LNCaP clone FGC (cell line): ENCODE results near the gene B4GALT5.
"Not testable (repeated sequence)": the region's sequence is repeated elsewhere in the genome, so short reads cannot be mapped to it uniquely, and the experiment has no call there.

Experiments used
- DNase-seq: peaks from one replicate; pipeline ENCODE4 v3.0.0-alpha.2; 2011; ENCODE audit warnings: low read depth
- H3K4me3 ChIP-seq: 2 replicates; pipeline ENCODE4 v1.5.1; 2011; ENCODE audit warnings: mild to moderate bottlenecking, low read depth, low read length, control low read depth
- TF ChIP-seq, protein P1 (sequence below): IDR thresholded peaks from 2 replicates; pipeline ENCODE4 v1.5.1; 2012; ENCODE audit warnings: mild to moderate bottlenecking; ENCODE audit not compliant: control insufficient read depth, insufficient read depth; ENCODE audit errors: extremely low read depth

B4GALT5 gene

DNA sequence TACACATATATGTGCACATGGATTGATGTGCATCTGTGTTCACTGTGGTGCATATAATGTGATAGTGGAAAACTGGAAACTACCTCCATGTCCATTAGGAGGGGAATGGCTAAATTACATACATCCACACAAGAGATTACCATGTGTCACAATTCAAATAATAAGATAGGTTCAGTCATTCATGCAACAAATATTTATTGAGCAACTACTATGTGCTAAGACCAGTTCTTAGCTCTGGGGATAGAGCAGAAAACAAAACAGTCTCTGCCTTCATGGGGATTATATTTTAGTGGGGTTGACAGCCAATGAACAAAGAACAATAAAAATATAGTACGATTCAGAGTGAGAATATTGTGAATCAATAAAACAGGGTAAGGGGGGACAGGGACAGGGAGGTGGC, 84.1 kb downstream of the B4GALT5 start:
- TF ChIP-seq, protein P1, sequence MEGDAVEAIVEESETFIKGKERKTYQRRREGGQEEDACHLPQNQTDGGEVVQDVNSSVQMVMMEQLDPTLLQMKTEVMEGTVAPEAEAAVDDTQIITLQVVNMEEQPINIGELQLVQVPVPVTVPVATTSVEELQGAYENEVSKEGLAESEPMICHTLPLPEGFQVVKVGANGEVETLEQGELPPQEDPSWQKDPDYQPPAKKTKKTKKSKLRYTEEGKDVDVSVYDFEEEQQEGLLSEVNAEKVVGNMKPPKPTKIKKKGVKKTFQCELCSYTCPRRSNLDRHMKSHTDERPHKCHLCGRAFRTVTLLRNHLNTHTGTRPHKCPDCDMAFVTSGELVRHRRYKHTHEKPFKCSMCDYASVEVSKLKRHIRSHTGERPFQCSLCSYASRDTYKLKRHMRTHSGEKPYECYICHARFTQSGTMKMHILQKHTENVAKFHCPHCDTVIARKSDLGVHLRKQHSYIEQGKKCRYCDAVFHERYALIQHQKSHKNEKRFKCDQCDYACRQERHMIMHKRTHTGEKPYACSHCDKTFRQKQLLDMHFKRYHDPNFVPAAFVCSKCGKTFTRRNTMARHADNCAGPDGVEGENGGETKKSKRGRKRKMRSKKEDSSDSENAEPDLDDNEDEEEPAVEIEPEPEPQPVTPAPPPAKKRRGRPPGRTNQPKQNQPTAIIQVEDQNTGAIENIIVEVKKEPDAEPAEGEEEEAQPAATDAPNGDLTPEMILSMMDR = no peak
- H3K4me3 ChIP-seq = no peak overlapping the region
- DNase-seq = no peak

DNA sequence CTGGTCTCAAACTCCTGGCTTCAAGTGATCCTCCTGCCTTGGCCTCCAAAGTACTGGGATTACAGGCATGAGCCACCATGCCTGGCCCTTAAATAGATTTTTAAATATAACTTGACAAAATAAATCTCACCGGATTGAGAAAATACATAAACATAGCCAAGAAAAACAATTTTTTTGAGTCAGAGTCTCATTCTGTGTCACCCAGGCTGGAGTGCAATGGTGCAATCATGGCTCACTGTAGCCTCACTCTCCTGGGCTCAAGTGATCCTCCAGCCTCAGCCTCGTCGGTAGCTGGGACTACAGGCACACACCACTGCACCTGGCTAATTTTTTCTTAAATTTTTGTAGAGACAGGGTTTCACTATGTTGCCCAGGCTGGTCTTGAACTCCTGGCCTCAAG, 85.4 kb downstream of the B4GALT5 start:
- DNase-seq = not testable (repeated sequence)

DNA sequence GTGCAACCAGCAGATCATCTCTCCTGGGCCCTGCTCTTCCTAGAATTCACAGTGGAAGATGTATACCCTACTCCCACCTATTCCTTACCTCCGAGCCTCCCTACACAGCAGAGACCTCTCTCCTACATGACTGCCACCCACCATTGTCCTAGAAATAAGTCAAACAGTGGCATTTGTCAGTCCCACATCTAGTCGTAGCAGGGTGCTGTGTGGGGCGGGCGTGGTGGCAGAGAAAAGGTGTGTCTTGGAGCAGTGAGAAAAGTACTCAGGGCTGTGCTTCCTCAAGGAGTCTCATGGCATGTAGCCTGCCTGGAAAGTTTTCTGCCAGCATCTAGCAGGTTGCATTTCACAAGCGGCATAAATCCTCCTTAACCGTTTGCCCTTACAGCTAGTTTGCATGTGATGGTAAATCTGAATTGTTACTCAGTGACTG, 86.3 kb downstream of the B4GALT5 start:
- TF ChIP-seq, protein P1 = no peak
- no peak for DNase-seq
- no peak overlapping the region for H3K4me3 ChIP-seq

More for the DNA sequence above, 85.4 kb downstream of the B4GALT5 start:
- H3K4me3 ChIP-seq = not testable (repeated sequence)

DNA sequence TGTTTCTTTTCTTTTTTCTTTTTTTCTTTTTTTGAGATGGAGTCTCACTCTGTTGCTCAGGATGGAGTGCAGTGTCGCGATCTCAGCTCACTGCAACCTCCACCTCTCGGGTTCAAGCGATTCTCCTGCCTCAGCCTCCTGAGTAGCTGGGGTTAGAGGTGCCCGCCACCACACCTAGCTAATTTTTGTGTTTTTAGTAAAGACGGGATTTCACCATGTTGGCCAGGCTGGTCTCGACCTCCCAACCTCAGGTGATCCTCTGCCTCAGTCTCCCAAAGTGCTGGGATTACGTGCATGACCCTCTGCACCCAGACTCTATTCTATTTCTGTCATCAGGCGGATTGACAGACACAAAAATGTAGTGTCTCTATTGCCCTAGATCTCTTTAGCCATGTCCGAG, 88.7 kb downstream of the B4GALT5 start:
- DNase-seq = not testable (repeated sequence)

DNA sequence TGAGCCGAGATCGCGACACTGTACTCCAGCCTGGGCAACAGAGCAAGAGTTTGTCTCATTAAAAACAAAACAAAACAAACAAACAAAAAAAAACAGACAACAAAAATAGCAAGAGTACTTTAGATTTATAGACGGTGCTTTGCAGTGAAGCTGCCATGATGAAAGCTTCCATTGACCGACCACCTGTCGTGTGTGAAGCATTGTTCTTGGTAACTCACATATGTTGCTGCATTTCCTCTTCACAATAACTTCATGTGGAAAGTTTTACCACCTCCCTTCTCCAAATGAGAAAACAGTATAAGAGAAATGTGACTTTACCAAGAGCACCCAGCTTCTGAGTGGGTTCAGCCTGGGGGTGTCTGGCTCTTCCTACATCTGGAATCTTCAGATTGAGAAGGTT, 89.4 kb downstream of the B4GALT5 start:
- TF ChIP-seq, protein P1 = no peak
- H3K4me3 ChIP-seq = no peak overlapping the region
- no peak for DNase-seq

More for the DNA sequence above, 88.7 kb downstream of the B4GALT5 start:
- H3K4me3 ChIP-seq = not testable (repeated sequence)

DNA sequence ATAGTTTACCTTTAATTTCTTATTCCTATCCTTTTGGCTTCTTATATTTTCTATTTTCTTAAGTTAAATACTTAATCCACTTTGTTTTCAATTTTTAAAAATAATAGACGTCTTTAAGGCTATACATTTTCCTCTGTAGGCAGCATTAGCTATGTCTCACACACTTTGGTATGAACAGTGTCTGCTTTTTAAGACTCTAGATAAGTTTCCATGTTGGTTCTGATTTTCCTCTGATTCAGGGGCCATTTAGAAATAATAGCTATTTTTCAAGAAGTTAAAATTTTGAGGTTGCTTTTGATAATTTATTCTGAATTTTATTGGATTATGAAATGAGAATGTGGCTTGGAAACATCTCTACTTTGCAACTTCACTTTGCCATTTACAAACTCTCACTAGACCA, 91.4 kb downstream of the B4GALT5 start:
- DNase-seq = no peak
- H3K4me3 ChIP-seq = no peak overlapping the region
- TF ChIP-seq, protein P1 = no peak

DNA sequence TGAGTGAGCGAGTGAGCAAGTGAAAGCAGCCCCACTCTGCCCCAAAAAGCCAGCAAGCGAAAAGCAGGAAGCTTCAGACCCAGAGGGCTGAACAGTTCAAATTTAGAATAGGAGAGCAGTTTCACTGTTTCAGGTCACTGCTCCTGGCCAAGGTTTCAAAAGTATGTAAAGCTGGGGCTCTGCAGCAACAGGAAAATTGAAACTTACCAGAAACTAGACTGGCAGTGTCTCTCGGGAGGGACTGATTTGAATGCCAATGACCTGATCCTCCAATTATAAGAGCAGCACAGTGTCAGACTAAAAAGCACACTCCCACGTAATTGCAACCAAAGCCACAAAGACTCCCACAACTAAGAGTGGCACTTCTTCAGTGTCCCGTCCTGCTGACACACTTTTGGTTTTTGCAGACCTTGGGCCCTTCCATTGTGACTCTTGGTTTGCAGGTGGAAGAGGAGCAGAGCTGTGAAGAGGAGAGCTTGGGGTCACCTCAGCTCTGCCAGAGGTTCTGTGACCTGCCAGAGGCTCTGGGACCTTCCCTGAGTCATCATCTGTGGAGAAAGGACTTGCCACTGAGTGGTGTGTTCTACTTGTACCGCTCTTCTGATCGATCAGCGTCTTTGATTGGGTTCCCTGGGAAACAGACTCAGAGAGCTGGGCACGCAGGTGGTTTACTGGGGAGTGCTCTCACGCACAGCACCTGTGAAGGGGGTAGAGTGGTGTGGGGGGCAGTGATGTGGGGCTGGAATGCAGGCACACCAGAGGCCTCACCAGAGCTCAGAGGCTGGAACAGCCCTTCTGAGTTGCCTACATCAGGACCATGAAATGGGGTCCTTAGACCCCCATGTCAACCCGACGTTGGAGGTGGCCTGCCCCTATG, 93.1 kb downstream of the B4GALT5 start:
- TF ChIP-seq, protein P1 = no peak
- H3K4me3 ChIP-seq = no peak overlapping the region
- DNase-seq = no peak
